SK-N-SH (cell line): ENCODE data around the gene TNFRSF4. TPM values are rescaled to one million over a fixed set of nuclear protein-coding genes. Genes with fewer than 3 reads are reported as not detected.

Experiments used
- CTCF ChIA-PET: fragments of 300-600, 350-600 bp; formaldehyde crosslinking; extraction: SDS; loops from one replicate; lab custom pipeline; 2021; lab: Yijun Ruan, JAX
- POLR2A ChIA-PET: fragments of 350-600 bp; sonication (Branson Sonifier 250); formaldehyde crosslinking; extraction: SDS; loops from one replicate; lab custom pipeline; 2020; ENCODE audit warnings: antibody characterized with exemption, inconsistent platforms; lab: Yijun Ruan, JAX
- DNase-seq: peaks from one replicate; pipeline ENCODE4 v3.0.0; 2012
- H2AFZ ChIP-seq: fragments of 200-600 bp; sonication (generic); 2 replicates; pipeline ENCODE4 v1.8.1; 2016; ENCODE audit warnings: antibody characterized with exemption, mild to moderate bottlenecking, low read depth
- H3F3A ChIP-seq: fragments of 200-600 bp; sonication (generic); replicated peaks from 2 replicates; pipeline ENCODE3; 2016; ENCODE audit warnings: antibody characterized with exemption, mild to moderate bottlenecking; ENCODE audit not compliant: insufficient read depth
- H3K27ac ChIP-seq, 2 experiments: fragments of 200-500 bp in 1 of 2; fragments of 200-600 bp in 1 of 2; sonication (Bioruptor generic) in 1 of 2; sonication (generic), shearing (Covaris generic) in 1 of 2; 2 replicates each; pipeline versions ENCODE4 v1.5.1 to v1.6.1; 2014 to 2016; ENCODE audit warnings: low read depth in 2 of 2, inconsistent platforms in 1 of 2, low read length in 1 of 2, mild to moderate bottlenecking in 1 of 2, mixed read lengths in 1 of 2
- H3K27me3 ChIP-seq: fragments of 200-600 bp; sonication (generic), shearing (Covaris generic); 2 replicates; pipeline ENCODE4 v1.6.1; 2016; ENCODE audit warnings: mixed run types; ENCODE audit not compliant: insufficient read depth
- H3K36me3 ChIP-seq, 2 experiments: fragments of 200-500 bp in 1 of 2; fragments of 200-600 bp in 1 of 2; sonication (Bioruptor generic) in 1 of 2; sonication (generic) in 1 of 2; replicated peaks in 1 of 2; 2 replicates each; pipeline versions ENCODE3 to v1.5.1; 2014 to 2016; ENCODE audit warnings: low read length in 1 of 2, mild to moderate bottlenecking in 1 of 2; ENCODE audit not compliant: insufficient read depth in 2 of 2, control insufficient read depth in 1 of 2
- H3K4me1 ChIP-seq, 2 experiments: fragments of 200-500 bp in 1 of 2; fragments of 200-600 bp in 1 of 2; sonication (Bioruptor generic) in 1 of 2; sonication (generic), shearing (Covaris generic) in 1 of 2; 2 replicates each; pipeline versions ENCODE4 v1.5.1 to v1.6.1; 2014 to 2016; ENCODE audit warnings: low read depth in 1 of 2, low read length in 1 of 2, mixed run types in 1 of 2; ENCODE audit not compliant: insufficient read depth in 2 of 2, control insufficient read depth in 1 of 2
- H3K4me2 ChIP-seq: fragments of 200-600 bp; sonication (generic), shearing (Covaris generic); 2 replicates; pipeline ENCODE4 v1.6.1; 2017; ENCODE audit warnings: mixed run types
- H3K4me3 ChIP-seq, 2 experiments: fragments of 200-500 bp in 1 of 2; fragments of 200-600 bp in 1 of 2; sonication (Bioruptor generic) in 1 of 2; sonication (generic), shearing (Covaris generic) in 1 of 2; 2 replicates each; pipeline versions ENCODE4 v1.5.1 to v1.8.1; 2014 to 2016; ENCODE audit warnings: low read depth in 2 of 2, inconsistent platforms in 1 of 2, low read length in 1 of 2, mild to moderate bottlenecking in 1 of 2, mixed read lengths in 1 of 2, moderate library complexity in 1 of 2
- H3K79me2 ChIP-seq: fragments of 200-600 bp; sonication (generic); 2 replicates; pipeline ENCODE4 v1.8.1; 2017; ENCODE audit warnings: mild to moderate bottlenecking; ENCODE audit not compliant: insufficient read depth
- H3K9ac ChIP-seq: fragments of 200-600 bp; sonication (generic); 2 replicates; pipeline ENCODE4 v1.6.1; 2017; ENCODE audit warnings: mixed run types
- H3K9me2 ChIP-seq: fragments of 200-600 bp; sonication (generic); 2 replicates; pipeline ENCODE4 v1.6.1; 2017; ENCODE audit warnings: mixed run types
- H3K9me3 ChIP-seq: fragments of 200-600 bp; sonication (generic); 2 replicates; pipeline ENCODE4 v1.6.1; 2017; ENCODE audit warnings: mixed run types, mild to moderate bottlenecking, moderate library complexity
- H4K20me1 ChIP-seq: fragments of 200-600 bp; sonication (generic); 2 replicates; pipeline ENCODE4 v1.6.1; 2017; ENCODE audit warnings: mild to moderate bottlenecking, mixed run types; ENCODE audit not compliant: insufficient read depth
- FOSL2 ChIP-seq: IDR thresholded peaks from 2 replicates; pipeline ENCODE4 v1.4.0; 2012; ENCODE audit warnings: low read depth, mild to moderate bottlenecking, moderate library complexity, borderline replicate concordance
- FOXJ3 ChIP-seq: sonication (generic); formaldehyde crosslinking; IDR thresholded peaks from 2 replicates; pipeline ENCODE4 v1.5.1; 2020; ENCODE audit warnings: mild to moderate bottlenecking, missing genetic modification reagents
- FOXM1 ChIP-seq: IDR thresholded peaks from 2 replicates; pipeline ENCODE4 v1.4.0; 2012; ENCODE audit warnings: low read depth, mild to moderate bottlenecking
- GABPA ChIP-seq: IDR thresholded peaks from 2 replicates; pipeline ENCODE4 v1.4.0; 2012; ENCODE audit warnings: low read depth, mild to moderate bottlenecking
- GATA2 ChIP-seq: sonication (generic); formaldehyde crosslinking; IDR thresholded peaks from 2 replicates; pipeline ENCODE4 v1.5.0; 2020; ENCODE audit warnings: mild to moderate bottlenecking, missing genetic modification reagents
- JUND ChIP-seq: IDR thresholded peaks from 2 replicates; pipeline ENCODE4 v1.4.0; 2012
- MEF2A ChIP-seq: IDR thresholded peaks from 2 replicates; pipeline ENCODE4 v1.4.0; 2012; ENCODE audit warnings: low read depth, borderline replicate concordance
- NRF1 ChIP-seq: IDR thresholded peaks from 2 replicates; pipeline ENCODE4 v1.6.1; 2012; ENCODE audit warnings: low read depth, mild to moderate bottlenecking, low read length
- POLR2AphosphoS5 ChIP-seq: IDR thresholded peaks from 2 replicates; pipeline ENCODE4 v1.6.1; 2012; ENCODE audit warnings: low read depth, low read length
- RAD21 ChIP-seq: IDR thresholded peaks from 2 replicates; pipeline ENCODE4 v1.6.1; 2012; ENCODE audit warnings: mild to moderate bottlenecking, low read length
- RCOR1 ChIP-seq: fragments of 150-350 bp; IDR thresholded peaks from 2 replicates; pipeline ENCODE4 v1.6.1; 2017; ENCODE audit warnings: antibody characterized with exemption, low read length
- RXRA ChIP-seq: IDR thresholded peaks from 2 replicates; pipeline ENCODE4 v1.4.0; 2012; ENCODE audit warnings: low read depth, mild to moderate bottlenecking, borderline replicate concordance
- SMC3 ChIP-seq: IDR thresholded peaks from 2 replicates; pipeline ENCODE4 v1.6.1; 2012; ENCODE audit warnings: low read depth, low read length, improper control_type of control experiment
- TAF1 ChIP-seq: IDR thresholded peaks from 2 replicates; pipeline ENCODE4 v1.6.1; 2012; ENCODE audit warnings: low read depth, mild to moderate bottlenecking, low read length, moderate library complexity, borderline replicate concordance
- TCF12 ChIP-seq: IDR thresholded peaks from 2 replicates; pipeline ENCODE4 v1.4.0; 2012
- TEAD4 ChIP-seq: IDR thresholded peaks from 2 replicates; pipeline ENCODE4 v1.4.0; 2012; ENCODE audit warnings: mild to moderate bottlenecking, borderline replicate concordance; ENCODE audit not compliant: insufficient read depth
- YY1 ChIP-seq: IDR thresholded peaks from 2 replicates; pipeline ENCODE4 v1.4.0; 2012; ENCODE audit warnings: low read depth, mild to moderate bottlenecking
- WGBS: methylation state at CpG from one replicate; pipeline ENCODE4 v1.1.6; 2017; ENCODE audit warnings: low lambda C conversion rate; 5-methylcytosine and 5-hydroxymethylcytosine counted together
- polyA plus RNA-seq, 3 experiments: library from polyadenylated mRNA; depleted of rRNA; stranded (reverse); fragments of >200 nt; gene quantifications; 2 replicates each; pipeline ENCODE4 v1.2.3, GENCODE V29; 2012
- TF ChIP-seq, protein P1 (sequence below): IDR thresholded peaks from 2 replicates; pipeline ENCODE4 v1.4.0; 2012; ENCODE audit warnings: low read depth, borderline replicate concordance
- TF ChIP-seq, protein P2 (sequence below): IDR thresholded peaks from 2 replicates; pipeline ENCODE4; 2012
- TF ChIP-seq, protein P3 (sequence below): IDR thresholded peaks from 2 replicates; pipeline ENCODE4 v1.4.0; 2012; ENCODE audit warnings: low read depth, borderline replicate concordance
- TF ChIP-seq, protein P4 (sequence below): fragments of 150-350 bp; IDR thresholded peaks from 2 replicates; pipeline ENCODE4 v1.6.1; 2017; ENCODE audit warnings: antibody characterized with exemption, low read length, low read depth, borderline replicate concordance

Gene TNFRSF4
- polyA plus RNA-seq, 1 of the 3 experiments (the other 2 are of a cell fraction) = not detected

DNA sequence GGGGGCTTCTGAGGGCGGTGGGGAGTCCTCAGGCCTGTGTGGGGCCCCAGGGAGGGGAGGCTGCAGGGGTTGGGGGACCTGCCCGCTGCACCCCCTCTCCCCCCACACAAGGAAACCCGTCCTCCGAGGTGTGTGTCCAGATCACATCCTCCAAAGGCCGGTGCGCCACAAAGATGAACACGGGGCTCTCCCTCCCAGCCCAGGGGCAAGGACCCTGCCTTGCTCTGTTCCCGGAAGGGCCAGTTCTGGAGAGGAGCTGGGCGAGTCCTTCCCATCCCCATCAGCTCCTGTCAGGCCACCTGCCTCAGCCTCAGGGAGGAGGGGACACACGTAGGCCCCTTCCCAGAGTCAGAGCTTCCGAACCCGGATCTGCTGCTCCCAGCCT is 42.8 kb downstream of the TNFRSF4 start (continued):
- TF ChIP-seq, protein P1, sequence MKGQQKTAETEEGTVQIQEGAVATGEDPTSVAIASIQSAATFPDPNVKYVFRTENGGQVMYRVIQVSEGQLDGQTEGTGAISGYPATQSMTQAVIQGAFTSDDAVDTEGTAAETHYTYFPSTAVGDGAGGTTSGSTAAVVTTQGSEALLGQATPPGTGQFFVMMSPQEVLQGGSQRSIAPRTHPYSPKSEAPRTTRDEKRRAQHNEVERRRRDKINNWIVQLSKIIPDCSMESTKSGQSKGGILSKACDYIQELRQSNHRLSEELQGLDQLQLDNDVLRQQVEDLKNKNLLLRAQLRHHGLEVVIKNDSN = no peak
- TF ChIP-seq RCOR1 = no peak
- TF ChIP-seq FOXM1 = no peak
- TF ChIP-seq JUND = no peak
- TF ChIP-seq, protein P2, sequence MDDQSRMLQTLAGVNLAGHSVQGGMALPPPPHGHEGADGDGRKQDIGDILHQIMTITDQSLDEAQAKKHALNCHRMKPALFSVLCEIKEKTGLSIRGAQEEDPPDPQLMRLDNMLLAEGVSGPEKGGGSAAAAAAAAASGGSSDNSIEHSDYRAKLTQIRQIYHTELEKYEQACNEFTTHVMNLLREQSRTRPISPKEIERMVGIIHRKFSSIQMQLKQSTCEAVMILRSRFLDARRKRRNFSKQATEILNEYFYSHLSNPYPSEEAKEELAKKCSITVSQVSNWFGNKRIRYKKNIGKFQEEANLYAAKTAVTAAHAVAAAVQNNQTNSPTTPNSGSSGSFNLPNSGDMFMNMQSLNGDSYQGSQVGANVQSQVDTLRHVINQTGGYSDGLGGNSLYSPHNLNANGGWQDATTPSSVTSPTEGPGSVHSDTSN = no peak

DNA sequence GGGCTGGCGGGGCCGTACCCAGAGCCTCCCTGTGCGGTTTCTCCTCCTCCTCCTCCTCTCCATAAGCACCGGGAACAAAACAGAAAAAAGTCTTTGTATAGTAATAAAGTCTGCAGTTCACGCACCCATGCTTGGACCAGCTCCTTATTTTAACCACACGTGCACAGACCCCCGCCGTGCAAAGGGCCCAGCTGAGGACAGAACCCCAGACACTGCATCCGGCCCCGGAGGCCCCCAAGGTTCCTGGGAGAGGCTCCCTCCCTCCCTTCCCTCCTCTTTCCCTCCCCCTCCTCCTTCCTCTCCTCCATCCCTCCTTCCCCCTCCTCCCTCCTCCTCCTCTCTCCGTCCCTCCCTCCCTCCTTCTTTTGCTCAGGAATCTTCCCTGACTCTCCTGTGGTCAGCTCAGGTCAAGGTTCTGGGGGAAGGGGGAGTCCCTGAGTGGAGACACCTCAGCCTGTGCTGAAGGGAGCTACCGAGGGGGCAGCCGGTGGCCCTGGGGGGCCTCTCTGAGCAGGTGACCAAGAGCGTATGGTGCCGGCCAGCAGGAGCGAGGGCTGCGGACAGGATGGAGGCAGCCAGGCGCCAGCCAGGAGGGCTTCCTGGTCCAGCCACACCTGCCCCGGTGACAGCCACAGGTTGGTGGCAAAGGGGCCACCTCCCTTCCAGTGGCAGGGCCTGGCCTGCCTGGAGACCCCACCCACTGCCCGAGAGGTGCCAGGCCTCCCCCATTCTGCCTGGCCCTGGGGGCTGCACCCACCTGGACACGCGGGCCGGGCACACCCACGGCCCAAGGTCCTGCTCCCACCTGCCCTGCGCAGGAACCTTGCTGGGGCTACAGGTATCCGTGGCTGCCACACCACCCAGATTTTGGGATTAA is 43.5 kb downstream of the TNFRSF4 start:
- H3K9me3 ChIP-seq = no peaks in the 10 kb centered on the region
- no peak overlapping the region for H3K9ac ChIP-seq
- TF ChIP-seq, protein P3, sequence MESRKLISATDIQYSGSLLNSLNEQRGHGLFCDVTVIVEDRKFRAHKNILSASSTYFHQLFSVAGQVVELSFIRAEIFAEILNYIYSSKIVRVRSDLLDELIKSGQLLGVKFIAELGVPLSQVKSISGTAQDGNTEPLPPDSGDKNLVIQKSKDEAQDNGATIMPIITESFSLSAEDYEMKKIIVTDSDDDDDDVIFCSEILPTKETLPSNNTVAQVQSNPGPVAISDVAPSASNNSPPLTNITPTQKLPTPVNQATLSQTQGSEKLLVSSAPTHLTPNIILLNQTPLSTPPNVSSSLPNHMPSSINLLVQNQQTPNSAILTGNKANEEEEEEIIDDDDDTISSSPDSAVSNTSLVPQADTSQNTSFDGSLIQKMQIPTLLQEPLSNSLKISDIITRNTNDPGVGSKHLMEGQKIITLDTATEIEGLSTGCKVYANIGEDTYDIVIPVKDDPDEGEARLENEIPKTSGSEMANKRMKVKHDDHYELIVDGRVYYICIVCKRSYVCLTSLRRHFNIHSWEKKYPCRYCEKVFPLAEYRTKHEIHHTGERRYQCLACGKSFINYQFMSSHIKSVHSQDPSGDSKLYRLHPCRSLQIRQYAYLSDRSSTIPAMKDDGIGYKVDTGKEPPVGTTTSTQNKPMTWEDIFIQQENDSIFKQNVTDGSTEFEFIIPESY = no peak
- TF ChIP-seq RXRA (no peak), YY1 (no peak), TAF1 (no peak), SMC3 (no peak), TEAD4 (no peak), POLR2AphosphoS5 (no peak), GABPA (no peak), GATA2 (CRISPR knock-in tag) (no peak), NRF1 (no peak), FOXJ3 (no peak), RAD21 (no peak), MEF2A (no peak), FOSL2 (no peak), TCF12 (no peak)
- TF ChIP-seq, protein P4, sequence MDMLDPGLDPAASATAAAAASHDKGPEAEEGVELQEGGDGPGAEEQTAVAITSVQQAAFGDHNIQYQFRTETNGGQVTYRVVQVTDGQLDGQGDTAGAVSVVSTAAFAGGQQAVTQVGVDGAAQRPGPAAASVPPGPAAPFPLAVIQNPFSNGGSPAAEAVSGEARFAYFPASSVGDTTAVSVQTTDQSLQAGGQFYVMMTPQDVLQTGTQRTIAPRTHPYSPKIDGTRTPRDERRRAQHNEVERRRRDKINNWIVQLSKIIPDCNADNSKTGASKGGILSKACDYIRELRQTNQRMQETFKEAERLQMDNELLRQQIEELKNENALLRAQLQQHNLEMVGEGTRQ = no peak
- ChIA-PET CTCF (interaction anchor here (0.8 kb wide), 1 partner anchor 11 kb away, joined by 3 read pairs; no protein-coding TSS in a partner anchor), POLR2A (no interaction called here)
- no peak overlapping the region for H2AFZ ChIP-seq
- no peak overlapping the region for H3K4me3 ChIP-seq
- no peak overlapping the region for H3K4me2 ChIP-seq
- 62% methylated on average over 8 of the region's 26 CpGs for WGBS
- no peak overlapping the region for H3K27ac ChIP-seq
- no peaks in the 10 kb centered on the region for H3K36me3 ChIP-seq
- no peaks in the 10 kb centered on the region for H3K9me2 ChIP-seq
- H3K4me1 ChIP-seq = no peaks in the 10 kb centered on the region
- no peaks in the 10 kb centered on the region for H3K27me3 ChIP-seq
- H4K20me1 ChIP-seq = no peaks in the 10 kb centered on the region
- DNase-seq = no peak
- no peaks in the 10 kb centered on the region for H3K79me2 ChIP-seq
- H3F3A ChIP-seq = no peaks in the 10 kb centered on the region
